Measurements from ENCODE around the gene DTWD1.
"Not testable (repeated sequence)": the region's sequence is repeated elsewhere in the genome, so short reads cannot be mapped to it uniquely, and the experiment has no call there.

DTWD1 gene

DNA sequence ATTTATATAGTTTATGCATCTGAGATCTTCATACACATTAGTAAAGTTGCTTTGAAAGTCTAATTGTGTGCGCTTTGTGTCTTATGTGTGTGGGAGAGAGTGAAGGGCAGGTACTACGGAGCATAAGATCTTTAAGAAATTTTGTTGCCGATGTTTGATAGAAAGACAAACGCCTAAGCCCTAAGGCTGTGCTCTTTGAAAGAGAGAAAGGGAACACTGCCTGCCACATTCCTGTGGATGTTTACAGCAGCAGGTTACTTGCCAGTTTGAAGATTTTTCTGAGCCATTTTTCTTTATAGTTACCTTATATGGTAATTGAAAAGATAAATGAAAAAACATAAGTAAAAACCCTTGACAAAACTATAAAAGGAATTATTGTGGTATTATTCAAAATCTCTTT lies 17.0 kb downstream of the DTWD1 start:
- in situ Hi-C loops (cut with HindIII; ENCODE audit: low pct_ligation_motif_present, low pct_unique_long_range_greater_than_20kb, low sequenced_read_pairs), result no loop called here
- DNase-seq, result no peak

DNA sequence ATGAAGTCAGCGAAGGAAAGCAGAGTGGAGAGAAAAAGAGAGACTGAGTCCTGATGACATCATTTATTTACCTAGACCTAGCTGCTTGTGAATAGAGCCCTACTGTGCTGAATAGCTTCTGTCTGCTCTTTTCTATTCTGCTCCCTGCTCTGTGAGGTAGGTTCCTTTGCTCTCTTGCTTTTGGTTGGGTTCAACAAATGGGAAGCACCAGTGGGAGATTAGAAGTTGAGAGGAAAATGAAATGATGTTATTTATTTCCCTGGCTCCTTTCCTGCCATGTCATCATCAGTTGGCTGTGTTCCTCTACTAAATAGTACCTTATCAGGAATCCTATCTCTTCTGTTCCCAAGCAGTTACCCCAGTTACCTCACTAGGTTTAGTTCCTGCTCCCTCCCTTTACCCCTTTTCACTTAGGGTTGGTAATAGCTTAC lies 23.5 kb downstream of the DTWD1 start:
- in situ Hi-C loops (cut with HindIII; ENCODE audit: low pct_ligation_motif_present, low pct_unique_long_range_greater_than_20kb, low sequenced_read_pairs), result no loop called here

DNA sequence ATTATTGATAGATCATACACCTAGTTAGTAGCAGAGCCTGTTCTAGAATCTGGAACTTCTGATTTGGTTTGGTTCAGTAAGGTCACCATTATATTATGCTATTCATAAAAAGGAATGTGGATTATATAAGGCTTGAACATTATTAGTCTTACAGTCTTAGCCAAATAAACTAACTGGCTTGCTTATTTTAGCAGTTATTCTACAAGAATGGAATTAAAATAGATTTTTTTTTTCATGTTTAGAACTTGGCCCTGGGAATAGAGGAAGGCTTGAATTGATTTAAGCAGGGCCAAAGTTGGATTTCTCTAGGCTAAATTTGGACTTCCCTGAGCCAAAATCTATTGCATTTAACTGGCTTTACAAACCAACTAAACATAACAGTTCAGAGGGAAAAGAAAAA lies 24.4 kb downstream of the DTWD1 start:
- in situ Hi-C loops (cut with HindIII; ENCODE audit: low pct_ligation_motif_present, low pct_unique_long_range_greater_than_20kb, low sequenced_read_pairs), result no loop called here
- DNase-seq, result no peak

More for the DNA sequence above, 23.5 kb downstream of the DTWD1 start:
- DNase-seq, result no peak

DNA sequence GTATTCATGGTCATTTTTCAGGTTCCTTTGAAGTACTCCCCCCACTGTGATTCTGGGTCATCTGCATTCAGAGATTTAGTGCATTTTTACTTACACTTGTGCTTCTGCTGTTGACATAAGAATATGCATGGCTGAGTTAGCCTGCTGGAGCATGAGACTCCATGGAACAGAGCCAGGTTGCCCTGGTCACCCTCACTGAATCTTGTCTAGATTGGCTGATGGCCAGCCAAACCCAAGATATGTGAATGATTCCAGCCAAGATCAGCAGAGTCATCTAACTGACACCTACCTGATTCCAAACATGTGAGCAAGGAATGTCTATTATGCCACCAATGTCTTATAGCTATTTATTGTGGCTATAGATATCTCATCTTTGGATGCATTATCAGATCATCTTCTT lies 25.1 kb downstream of the DTWD1 start:
- DNase-seq, result peak; percentile 84
- in situ Hi-C loops (cut with HindIII; ENCODE audit: low pct_ligation_motif_present, low pct_unique_long_range_greater_than_20kb, low sequenced_read_pairs), result no loop called here

GRCh38 chr15:49646891-49647290 lies 26.0 kb downstream of the DTWD1 start:
- DNase-seq, result no peak
- in situ Hi-C loops (cut with HindIII; ENCODE audit: low pct_ligation_motif_present, low pct_unique_long_range_greater_than_20kb, low sequenced_read_pairs), result no loop called here

GRCh38 chr15:49649987-49650386 lies 29.1 kb downstream of the DTWD1 start:
- no peak for DNase-seq
- in situ Hi-C loops (cut with HindIII; ENCODE audit: low pct_ligation_motif_present, low pct_unique_long_range_greater_than_20kb, low sequenced_read_pairs), result no loop called here

DNA sequence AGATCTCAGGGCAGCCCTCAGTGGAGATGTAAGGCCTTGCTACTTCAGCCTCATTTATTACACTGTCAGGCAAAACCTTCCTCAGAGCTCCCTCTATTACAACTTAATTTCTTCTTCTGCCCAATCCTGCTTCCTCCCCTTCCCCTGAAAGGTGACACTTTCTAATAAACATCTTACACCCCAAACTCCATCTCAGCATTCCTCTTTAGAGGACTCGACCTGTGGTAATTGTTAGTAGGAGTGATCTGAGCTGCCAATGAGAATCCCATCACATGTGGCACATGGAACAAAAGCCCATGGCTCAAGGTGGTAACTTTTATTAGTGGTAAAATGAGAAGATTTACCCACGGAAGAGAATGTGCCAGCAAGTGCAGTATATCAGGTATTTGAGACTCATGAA lies 29.8 kb downstream of the DTWD1 start:
- DNase-seq, result no peak
- in situ Hi-C loops (cut with HindIII; ENCODE audit: low pct_ligation_motif_present, low pct_unique_long_range_greater_than_20kb, low sequenced_read_pairs), result no loop called here

DNA sequence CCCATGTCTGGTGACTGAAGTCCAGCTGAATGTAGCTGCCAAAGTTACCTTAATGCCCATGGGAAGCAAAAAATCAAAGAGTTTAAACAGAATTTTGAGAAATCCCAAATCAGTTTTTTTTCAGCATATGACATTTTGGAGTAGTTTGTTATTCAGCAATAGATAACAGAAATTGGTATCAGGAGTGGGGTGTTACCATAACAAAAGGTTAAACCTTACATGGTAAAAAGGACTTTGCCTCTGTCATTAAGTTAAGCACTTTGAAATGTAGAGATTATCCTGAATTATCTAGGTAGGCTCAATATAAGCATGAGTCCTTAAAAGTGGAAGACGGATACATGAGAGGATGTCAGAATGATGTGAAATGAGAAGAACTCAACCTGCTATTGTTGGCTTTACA lies 32.1 kb downstream of the DTWD1 start:
- in situ Hi-C loops (cut with HindIII; ENCODE audit: low pct_ligation_motif_present, low pct_unique_long_range_greater_than_20kb, low sequenced_read_pairs), result no loop called here
- DNase-seq, result no peak

DNA sequence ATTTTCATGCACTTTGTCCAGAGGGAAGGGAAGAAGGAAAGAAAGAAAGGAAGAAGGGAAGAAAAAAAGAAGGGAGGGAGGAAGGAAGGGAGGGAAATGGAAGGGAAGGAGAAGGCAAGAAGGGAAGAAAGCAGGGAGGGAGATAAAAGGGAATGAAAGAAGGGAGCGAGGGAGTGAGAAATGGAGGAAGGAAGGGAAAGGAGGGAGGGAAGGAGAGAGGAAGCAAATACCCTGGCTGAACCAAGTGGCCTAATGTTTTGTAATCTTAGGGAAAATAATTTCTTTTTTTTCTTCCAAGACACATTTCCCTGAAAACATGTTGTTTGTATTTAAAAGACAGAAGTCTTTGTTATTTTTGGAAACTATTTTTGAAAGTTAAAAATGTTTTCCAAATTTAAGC lies 35.9 kb downstream of the DTWD1 start:
- DNase-seq, result no peak
- in situ Hi-C loops (cut with HindIII; ENCODE audit: low pct_ligation_motif_present, low pct_unique_long_range_greater_than_20kb, low sequenced_read_pairs), result no loop called here

DNA sequence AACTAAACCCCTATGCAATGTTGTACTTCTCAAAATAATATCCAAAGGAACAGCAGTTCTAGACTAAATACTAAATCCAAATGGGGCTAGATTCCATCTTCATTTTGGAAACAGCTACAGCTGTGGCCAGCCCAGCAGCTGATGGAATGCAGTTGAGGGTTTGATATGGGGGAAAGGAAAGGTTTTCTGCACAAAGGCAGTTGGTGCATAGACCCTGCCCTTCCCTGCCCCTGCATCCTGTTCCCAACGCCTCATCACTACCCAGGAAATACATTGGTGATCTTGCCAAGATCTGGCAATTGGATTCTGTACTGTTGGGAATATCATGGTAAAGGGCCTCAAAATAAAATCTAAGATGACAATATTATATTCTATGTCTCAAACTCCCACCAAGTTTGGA lies 43.9 kb downstream of the DTWD1 start:
- no peak for DNase-seq
- in situ Hi-C loops (cut with HindIII; ENCODE audit: low pct_ligation_motif_present, low pct_unique_long_range_greater_than_20kb, low sequenced_read_pairs), result no loop called here

DNA sequence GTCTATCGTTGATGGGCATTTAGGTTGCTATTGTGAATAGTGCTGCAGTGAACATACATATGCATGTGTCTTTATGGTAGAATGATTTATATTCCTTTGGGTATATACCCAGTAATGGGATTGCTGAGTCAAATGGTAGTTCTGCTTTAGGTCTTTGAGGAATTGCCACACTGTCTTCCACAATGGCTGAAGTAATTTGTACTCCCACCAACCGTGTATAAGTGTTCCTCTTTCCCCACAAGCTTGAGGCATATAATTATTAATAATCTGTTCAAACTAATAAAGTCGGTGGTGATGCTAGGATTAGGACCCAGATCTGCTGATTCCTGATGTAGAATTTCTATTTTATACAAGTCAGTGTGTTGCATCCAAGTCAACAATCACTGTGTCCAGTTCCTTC lies 45.6 kb downstream of the DTWD1 start:
- DNase-seq, result not testable (repeated sequence)

GRCh38 chr15:49669288-49669687 lies 48.4 kb downstream of the DTWD1 start:
- in situ Hi-C loops (cut with HindIII; ENCODE audit: low pct_ligation_motif_present, low pct_unique_long_range_greater_than_20kb, low sequenced_read_pairs), result no loop called here

More for the DNA sequence above, 45.6 kb downstream of the DTWD1 start:
- in situ Hi-C loops (cut with HindIII; ENCODE audit: low pct_ligation_motif_present, low pct_unique_long_range_greater_than_20kb, low sequenced_read_pairs), result not testable (repeated sequence)

DNA sequence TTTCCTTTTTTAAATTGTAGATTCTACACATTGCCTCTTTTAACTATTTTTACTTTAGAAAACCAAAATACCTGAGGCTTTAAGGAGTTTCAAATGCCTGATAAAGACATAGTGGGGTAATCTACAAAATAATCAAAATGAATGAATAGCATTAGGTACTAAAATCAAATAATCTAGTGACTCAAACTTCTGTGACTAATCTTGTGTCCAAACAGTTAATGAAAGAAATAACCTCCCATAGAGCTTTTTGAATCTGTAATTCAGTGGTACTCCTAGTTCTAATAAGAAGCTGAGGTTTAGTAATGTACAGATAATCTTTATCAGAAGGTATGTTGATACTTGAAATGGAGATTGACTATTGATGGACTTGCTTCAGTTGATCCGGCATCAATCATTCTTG lies 53.0 kb downstream of the DTWD1 start:
- no peak for DNase-seq
- in situ Hi-C loops (cut with HindIII; ENCODE audit: low pct_ligation_motif_present, low pct_unique_long_range_greater_than_20kb, low sequenced_read_pairs), result no loop called here

More at GRCh38 chr15:49669288-49669687, 48.4 kb downstream of the DTWD1 start:
- no peak for DNase-seq

DNA sequence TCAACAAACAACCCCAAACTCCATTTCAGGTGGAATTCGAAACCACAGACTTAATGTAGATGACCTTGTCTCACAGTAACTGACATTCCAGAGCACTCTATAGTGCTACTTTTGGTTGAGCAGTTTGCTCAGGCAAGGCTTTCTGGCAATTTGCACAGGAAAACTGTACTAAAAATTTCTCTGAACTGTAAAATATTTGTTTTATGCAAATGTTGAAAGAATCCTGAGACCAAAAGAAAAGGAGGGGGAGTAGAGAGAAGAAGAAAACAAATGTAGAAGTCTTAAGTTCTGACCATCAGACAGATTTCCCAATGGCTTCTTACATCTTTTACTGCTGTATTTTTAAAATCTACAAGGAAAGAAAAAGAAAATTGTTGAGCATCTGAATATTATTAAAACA lies 53.5 kb downstream of the DTWD1 start:
- no peak for DNase-seq
- in situ Hi-C loops (cut with HindIII; ENCODE audit: low pct_ligation_motif_present, low pct_unique_long_range_greater_than_20kb, low sequenced_read_pairs), result no loop called here

DNA sequence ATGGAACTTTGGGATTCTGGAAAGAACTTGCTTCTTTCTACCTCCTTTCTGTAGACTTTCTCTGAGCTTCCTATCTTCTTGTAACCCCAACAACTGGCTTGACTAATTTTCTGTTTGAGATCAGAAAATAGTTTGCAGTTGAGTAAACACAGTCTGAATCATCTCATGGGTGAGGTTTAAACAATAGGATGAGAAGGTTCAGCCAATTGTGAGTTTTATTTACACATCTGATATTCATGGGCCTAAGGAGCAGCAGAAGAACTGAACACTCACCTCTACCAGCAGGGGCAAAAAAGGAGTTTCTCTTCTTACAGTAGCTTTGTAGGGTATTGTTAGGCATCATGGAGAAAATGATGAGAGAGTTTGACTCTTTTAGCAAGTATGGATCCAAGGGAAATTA lies 54.2 kb downstream of the DTWD1 start:
- DNase-seq, result no peak
- in situ Hi-C loops (cut with HindIII; ENCODE audit: low pct_ligation_motif_present, low pct_unique_long_range_greater_than_20kb, low sequenced_read_pairs), result no loop called here

GRCh38 chr15:49678655-49679054 lies 57.8 kb downstream of the DTWD1 start:
- DNase-seq, result no peak
- in situ Hi-C loops (cut with HindIII; ENCODE audit: low pct_ligation_motif_present, low pct_unique_long_range_greater_than_20kb, low sequenced_read_pairs), result no loop called here

DNA sequence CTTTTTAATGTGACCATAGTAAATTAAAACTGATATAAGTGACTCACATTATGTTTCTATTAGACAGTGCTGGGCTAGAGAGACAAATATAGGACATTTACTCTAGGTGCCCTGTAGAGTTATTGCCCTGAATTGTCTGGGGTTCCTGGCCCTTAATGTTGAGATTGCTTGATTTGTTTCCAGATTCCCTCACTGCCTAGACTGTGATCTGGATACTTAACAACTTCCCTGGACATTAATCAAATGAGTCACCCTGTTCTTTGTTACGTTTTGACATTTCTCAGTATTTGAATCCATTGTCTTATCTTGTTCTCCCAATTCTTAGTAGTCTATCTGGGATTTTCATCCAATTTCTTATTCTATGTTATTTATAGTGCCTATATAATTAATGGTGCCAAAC lies 65.8 kb downstream of the DTWD1 start:
- in situ Hi-C loops (cut with HindIII; ENCODE audit: low pct_ligation_motif_present, low pct_unique_long_range_greater_than_20kb, low sequenced_read_pairs), result no loop called here
- DNase-seq, result no peak

DNA sequence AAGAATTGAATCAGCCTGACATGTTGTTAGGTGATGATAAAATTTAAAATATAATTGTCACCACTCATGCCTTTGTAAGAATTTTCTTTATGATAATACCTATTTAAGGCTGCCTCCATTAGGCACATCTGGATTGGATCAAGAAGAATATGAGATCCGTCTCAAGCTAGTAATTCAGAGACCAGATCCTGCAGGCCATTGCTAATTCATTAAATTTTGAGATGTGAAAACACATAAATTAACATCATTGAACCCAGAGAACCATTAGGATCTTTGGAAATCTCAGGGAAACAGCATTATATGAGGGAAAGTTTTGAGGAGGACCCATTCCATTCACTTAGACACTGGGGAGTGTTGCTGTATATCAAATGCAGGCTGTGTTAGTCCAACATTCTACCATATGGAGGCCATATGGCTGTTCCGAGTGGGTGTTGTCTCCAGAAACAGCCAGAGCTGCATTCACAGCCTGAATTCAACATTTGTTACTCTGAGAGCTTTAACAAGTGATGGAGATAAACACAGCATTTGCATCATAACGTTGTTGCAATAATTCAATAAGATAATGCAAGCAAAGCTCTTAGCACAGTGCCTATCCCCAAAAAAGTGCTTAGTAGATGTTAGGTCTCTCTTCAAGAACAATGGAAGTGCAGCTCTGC lies 67.4 kb downstream of the DTWD1 start:
- no peak for DNase-seq
- in situ Hi-C loops (cut with HindIII; ENCODE audit: low pct_ligation_motif_present, low pct_unique_long_range_greater_than_20kb, low sequenced_read_pairs), result no loop called here

- no peak for DNase-seq
- in situ Hi-C loops (cut with HindIII; ENCODE audit: low pct_ligation_motif_present, low pct_unique_long_range_greater_than_20kb, low sequenced_read_pairs), result no loop called here
Observed at GRCh38 chr15:49692514-49693090, 71.8 kb downstream of the DTWD1 start.

GRCh38 chr15:49693498-49693897 lies 72.7 kb downstream of the DTWD1 start:
- no peak for DNase-seq
- in situ Hi-C loops (cut with HindIII; ENCODE audit: low pct_ligation_motif_present, low pct_unique_long_range_greater_than_20kb, low sequenced_read_pairs), result no loop called here
